ENCODE measurements around the gene S1PR2. TPM values are rescaled to one million over a fixed set of nuclear protein-coding genes. Genes with fewer than 3 reads are reported as not detected.

S1PR2 gene
- total RNA-seq, 1 donor from 2014 or later, result 2.5 TPM

GRCh38 chr19:10270616-10271394, 39.7 kb upstream of the S1PR2 start, which contains the start of gene ICAM1:
Gene ICAM1 (plus strand): TSS chr19:10271120. CDS start chr19:10271160, 40 bp downstream.
- peak; percentile 53 for DNase-seq (ENCODE audit: low read depth)
- peak within 1 kb of the TSS; percentile 70 for H3K4me3 ChIP-seq (ENCODE audit: low read depth, low read length)
- no peak for TF ChIP-seq CTCF (conservative IDR thresholded peaks at IDR 0.05; ENCODE audit: low read depth, low read length)

DNA sequence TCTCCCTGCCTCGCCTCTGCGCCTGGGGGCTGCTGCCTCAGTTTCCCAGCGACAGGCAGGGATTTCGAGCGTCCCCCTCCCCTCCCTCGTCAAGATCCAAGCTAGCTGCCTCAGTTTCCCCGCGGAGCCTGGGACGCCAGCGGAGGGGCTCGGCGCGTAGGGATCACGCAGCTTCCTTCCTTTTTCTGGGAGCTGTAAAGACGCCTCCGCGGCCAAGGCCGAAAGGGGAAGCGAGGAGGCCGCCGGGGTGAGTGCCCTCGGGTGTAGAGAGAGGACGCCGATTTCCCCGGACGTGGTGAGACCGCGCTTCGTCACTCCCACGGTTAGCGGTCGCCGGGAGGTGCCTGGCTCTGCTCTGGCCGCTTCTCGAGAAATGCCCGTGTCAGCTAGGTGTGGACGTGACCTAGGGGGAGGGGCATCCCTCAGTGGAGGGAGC, 39.1 kb upstream of the S1PR2 start:
- peak overlapping the region; percentile 70 for H3K4me3 ChIP-seq (ENCODE audit: low read depth, low read length)
- no peak for TF ChIP-seq CTCF (conservative IDR thresholded peaks at IDR 0.05; ENCODE audit: low read depth, low read length)
- no peak for DNase-seq (ENCODE audit: low read depth)

GRCh38 chr19:10269333-10270179, 38.4 kb upstream of the S1PR2 start:
- H3K4me3 ChIP-seq (ENCODE audit: low read depth, low read length), result peak overlapping the region; percentile 70
- TF ChIP-seq CTCF (conservative IDR thresholded peaks at IDR 0.05; ENCODE audit: low read depth, low read length), result peak; percentile 88
- DNase-seq (ENCODE audit: low read depth), result no peak

DNA sequence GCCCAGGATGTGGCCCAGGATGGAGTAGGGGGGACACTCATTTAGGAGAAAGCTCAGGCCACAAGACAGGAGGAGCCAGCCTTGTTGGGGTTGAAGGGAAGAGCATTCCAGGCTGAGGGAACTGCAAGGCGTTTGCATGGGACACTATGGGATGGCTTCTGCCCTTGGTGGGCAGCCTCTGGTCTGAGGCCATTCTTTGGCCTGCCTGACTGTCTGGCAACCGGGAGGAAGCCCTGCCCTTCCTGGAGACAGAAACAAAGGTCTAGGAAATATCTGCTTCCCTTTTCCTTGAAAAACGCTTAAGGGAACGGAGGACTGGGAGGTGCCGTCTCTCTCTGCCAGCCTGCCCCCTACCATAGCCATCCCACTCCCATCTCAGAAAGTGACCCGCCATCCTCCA, 36.9 kb upstream of the S1PR2 start:
- no peak for DNase-seq (ENCODE audit: low read depth)
- no peak overlapping the region for H3K4me3 ChIP-seq (ENCODE audit: low read depth, low read length)
- no peak for TF ChIP-seq CTCF (conservative IDR thresholded peaks at IDR 0.05; ENCODE audit: low read depth, low read length)

GRCh38 chr19:10266706-10267105, 35.6 kb upstream of the S1PR2 start:
- DNase-seq (ENCODE audit: low read depth), result no peak
- no peak overlapping the region for H3K4me3 ChIP-seq (ENCODE audit: low read depth, low read length)
- TF ChIP-seq CTCF (conservative IDR thresholded peaks at IDR 0.05; ENCODE audit: low read depth, low read length), result no peak

DNA sequence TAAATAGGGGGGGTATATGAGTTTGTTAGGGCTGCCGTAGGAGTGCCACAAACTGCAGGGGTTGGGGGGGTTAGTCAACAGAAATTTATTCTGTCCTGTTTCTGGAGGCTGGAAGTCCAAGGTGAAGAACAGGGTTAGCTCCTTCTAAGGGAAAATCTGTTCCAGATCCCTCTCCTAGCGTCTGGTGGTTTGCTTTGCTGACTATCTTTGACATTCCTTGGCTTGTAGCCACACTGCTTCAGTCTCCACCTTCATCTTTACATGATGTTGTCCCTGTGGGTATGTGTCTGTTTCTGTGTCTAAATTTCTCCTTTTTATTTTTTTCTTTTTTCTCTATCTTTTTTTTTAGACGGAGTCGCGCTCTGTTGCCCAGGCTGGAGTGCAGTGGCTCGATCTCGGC, 31.6 kb upstream of the S1PR2 start:
- H3K4me3 ChIP-seq (ENCODE audit: low read depth, low read length), result no peak overlapping the region
- no peak for TF ChIP-seq CTCF (conservative IDR thresholded peaks at IDR 0.05; ENCODE audit: low read depth, low read length)
- DNase-seq (ENCODE audit: low read depth), result no peak
